ENCODE results near the gene CRY1. TPM values are rescaled to one million over a fixed set of nuclear protein-coding genes. Genes with fewer than 3 reads are reported as not detected.

The CRY1 gene
- total RNA-seq, 3 donors from 2014 or later (not counting 1 experiment from before 2014, with no cell fraction given): 71.1 to 124 (median 115) TPM

- no peaks in the 10 kb centered on the region for H3K9me3 Mint-ChIP-seq
- Histone ChIP-seq H3K27me3 (ENCODE audit: control insufficient read depth, insufficient read depth, low read length) (no peaks in the 10 kb centered on the region), H3K4me1 (ENCODE audit: control insufficient read depth, insufficient read depth, low read length) (peaks cover 19% of the 10 kb centered on the region), H3K36me3 (ENCODE audit: control insufficient read depth, insufficient read depth, low read length) (no peaks in the 10 kb centered on the region), H3K4me3 (ENCODE audit: low read length) (peak overlapping the region; percentile 93), H3K9me3 (ENCODE audit: control insufficient read depth, insufficient read depth, low read length) (no peaks in the 10 kb centered on the region), H3K27ac (ENCODE audit: low read length) (peak overlapping the region; percentile 98)
- intact Hi-C loops (cut with micrococcal nuclease): loop anchor here (1.0 to 10.0 kb wide), 5 partner anchors 62 to 137 kb away; partner anchors contain the start of gene MTERF2
- H3K36me3 Mint-ChIP-seq: no peaks in the 10 kb centered on the region
- H3K27ac Mint-ChIP-seq: no peak overlapping the region
- no peak overlapping the region for H3K4me3 Mint-ChIP-seq
- DNase-seq: peak; percentile 69 to 81
- peaks cover 3 to 4% of the 10 kb centered on the region in 2 donors for H3K27me3 Mint-ChIP-seq (ENCODE audit: low read depth in 2 of 2)
- ATAC-seq: peak; percentile 52 to 70 (median 56)
- no peak for TF ChIP-seq CTCF (IDR thresholded peaks at IDR 0.05)
- WGBS (ENCODE audit: insufficient coverage): under 1% methylated on average over 67 of the region's 67 CpGs
- peaks cover 20 to 24% of the 10 kb centered on the region in 2 donors for H3K4me1 Mint-ChIP-seq
Measured at GRCh38 chr12:107092669-107093416, 506 bp downstream of the CRY1 start.

GRCh38 chr12:107091989-107092641 lies 1.2 kb downstream of the CRY1 start:
- H3K4me3 ChIP-seq (ENCODE audit: low read length): peak overlapping the region; percentile 93
- peaks cover 19% of the 10 kb centered on the region for H3K4me1 ChIP-seq (ENCODE audit: control insufficient read depth, insufficient read depth, low read length)
- H3K9me3 ChIP-seq (ENCODE audit: control insufficient read depth, insufficient read depth, low read length): no peaks in the 10 kb centered on the region
- H3K27ac ChIP-seq (ENCODE audit: low read length): peak overlapping the region; percentile 98
- 0% methylated on average over 6 of the region's 6 CpGs for WGBS (ENCODE audit: insufficient coverage)
- Mint-ChIP-seq H3K27me3 (ENCODE audit: low read depth in 2 of 2) (no peaks in the 10 kb centered on the region), H3K27ac (no peak overlapping the region), H3K4me3 (no peak overlapping the region), H3K36me3 (no peaks in the 10 kb centered on the region), H3K4me1 (peaks cover 23 to 28% of the 10 kb centered on the region in 2 donors), H3K9me3 (no peaks in the 10 kb centered on the region)
- peak; percentile 75 for TF ChIP-seq CTCF (IDR thresholded peaks at IDR 0.05)
- no peaks in the 10 kb centered on the region for H3K27me3 ChIP-seq (ENCODE audit: control insufficient read depth, insufficient read depth, low read length)
- DNase-seq (peak in 1 of 2 donors; percentile 77), ATAC-seq (peak in 2 of 3 donors; percentile 9 to 10)
- no peaks in the 10 kb centered on the region for H3K36me3 ChIP-seq (ENCODE audit: control insufficient read depth, insufficient read depth, low read length)
- intact Hi-C loops (cut with micrococcal nuclease): loop anchor here (1.0 to 10.0 kb wide), 3 partner anchors 61 to 107 kb away; partner anchors contain the start of gene MTERF2

GRCh38 chr12:107091381-107091780 lies 2.0 kb downstream of the CRY1 start:
- intact Hi-C loops (cut with micrococcal nuclease): loop anchor here (5.0 to 10.0 kb wide), 2 partner anchors 79 to 107 kb away; partner anchors contain the start of gene MTERF2

More at GRCh38 chr12:107091381-107091780, 2.0 kb downstream of the CRY1 start:
- 88% methylated on average over 4 of the region's 4 CpGs for WGBS (ENCODE audit: insufficient coverage)
- DNase-seq (no peak), ATAC-seq (no peak)
- Histone ChIP-seq H3K9me3 (ENCODE audit: control insufficient read depth, insufficient read depth, low read length) (no peaks in the 10 kb centered on the region), H3K4me1 (ENCODE audit: control insufficient read depth, insufficient read depth, low read length) (peaks cover 19% of the 10 kb centered on the region), H3K27me3 (ENCODE audit: control insufficient read depth, insufficient read depth, low read length) (no peaks in the 10 kb centered on the region), H3K4me3 (ENCODE audit: low read length) (no peak overlapping the region), H3K36me3 (ENCODE audit: control insufficient read depth, insufficient read depth, low read length) (no peaks in the 10 kb centered on the region), H3K27ac (ENCODE audit: low read length) (no peak overlapping the region)
- Mint-ChIP-seq H3K4me3 (no peak overlapping the region), H3K4me1 (peaks cover 29 to 35% of the 10 kb centered on the region in 2 donors), H3K36me3 (no peaks in the 10 kb centered on the region), H3K27ac (no peak overlapping the region), H3K9me3 (no peaks in the 10 kb centered on the region), H3K27me3 (ENCODE audit: low read depth in 2 of 2) (no peaks in the 10 kb centered on the region)
- no peak for TF ChIP-seq CTCF (IDR thresholded peaks at IDR 0.05)
